Measurements from ENCODE around the gene PUM2.

The PUM2 gene

GRCh38 chr2:20210462-20210861 lies 140.2 kb downstream of the PUM2 start:
- H3K36me3 ChIP-seq (ENCODE audit: insufficient read depth, low read length) = no peaks in the 10 kb centered on the region
- no peaks in the 10 kb centered on the region for H3K9me3 ChIP-seq (replicated peaks; ENCODE audit: low read length)
- no peak overlapping the region for H3K9ac ChIP-seq (ENCODE audit: low read depth, low read length)

DNA sequence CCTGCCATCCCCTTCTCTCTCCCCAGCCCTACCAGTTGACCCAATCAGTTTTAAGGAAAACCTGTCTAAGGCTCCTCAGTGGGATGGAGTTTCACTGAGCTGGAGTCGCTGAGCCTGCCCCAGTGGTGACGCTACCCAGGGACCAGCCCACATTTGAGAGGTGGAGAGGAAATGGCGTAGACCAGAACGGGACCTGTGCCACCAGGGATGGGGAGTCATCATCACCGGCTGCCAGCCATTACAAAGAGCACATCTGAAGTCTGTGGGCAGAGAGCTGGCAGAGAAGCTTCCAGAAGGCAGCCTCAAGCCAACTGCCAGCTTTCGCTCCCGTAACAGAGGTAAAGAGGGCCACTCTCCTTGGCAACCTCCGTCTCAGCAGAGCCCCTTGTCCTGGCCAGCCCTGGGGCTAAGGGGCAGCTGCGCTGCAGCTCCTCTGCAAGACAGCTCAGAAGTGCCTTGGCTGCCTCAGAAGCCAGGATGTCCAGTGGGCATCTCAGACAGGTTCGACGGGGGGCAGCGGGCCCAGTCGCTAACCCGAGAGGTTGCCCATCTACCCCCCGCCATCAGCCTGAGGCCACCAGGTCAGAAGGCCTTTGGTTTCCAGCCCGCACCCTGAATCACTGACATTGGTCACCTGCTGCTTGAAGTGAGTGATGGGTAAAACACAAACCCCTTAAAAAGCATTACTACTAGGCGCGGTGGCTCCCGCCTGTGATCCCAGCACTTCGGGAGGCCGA lies 141.1 kb downstream of the PUM2 start:
- Histone ChIP-seq H3K9me3 (replicated peaks; ENCODE audit: low read length) (no peaks in the 10 kb centered on the region), H3K36me3 (ENCODE audit: insufficient read depth, low read length) (no peaks in the 10 kb centered on the region), H3K4me1 (ENCODE audit: control insufficient read depth, insufficient read depth, low read length) (no peaks in the 10 kb centered on the region), H3K9ac (ENCODE audit: low read depth, low read length) (no peak overlapping the region), H3K4me2 (ENCODE audit: low read length) (no peak overlapping the region), H3K4me3 (ENCODE audit: low read length) (no peak overlapping the region), H3K27me3 (ENCODE audit: control insufficient read depth, insufficient read depth, low read length) (no peaks in the 10 kb centered on the region)

More at GRCh38 chr2:20210462-20210861, 140.2 kb downstream of the PUM2 start:
- H3K27me3 ChIP-seq (ENCODE audit: control insufficient read depth, insufficient read depth, low read length) = no peaks in the 10 kb centered on the region
- H3K4me3 ChIP-seq (ENCODE audit: low read length) = no peak overlapping the region
- no peak overlapping the region for H3K4me2 ChIP-seq (ENCODE audit: low read length)
- H3K4me1 ChIP-seq (ENCODE audit: control insufficient read depth, insufficient read depth, low read length) = no peaks in the 10 kb centered on the region

GRCh38 chr2:20208476-20208859 lies 142.2 kb downstream of the PUM2 start:
- Histone ChIP-seq H3K4me3 (ENCODE audit: low read length) (no peak overlapping the region), H3K9me3 (replicated peaks; ENCODE audit: low read length) (no peaks in the 10 kb centered on the region), H3K4me1 (ENCODE audit: control insufficient read depth, insufficient read depth, low read length) (no peaks in the 10 kb centered on the region), H3K4me2 (ENCODE audit: low read length) (no peak overlapping the region), H3K36me3 (ENCODE audit: insufficient read depth, low read length) (no peaks in the 10 kb centered on the region), H3K9ac (ENCODE audit: low read depth, low read length) (peak overlapping the region; percentile 47), H3K27me3 (ENCODE audit: control insufficient read depth, insufficient read depth, low read length) (no peaks in the 10 kb centered on the region)

- H3K36me3 ChIP-seq (ENCODE audit: insufficient read depth, low read length) = no peaks in the 10 kb centered on the region
- H3K4me3 ChIP-seq (ENCODE audit: low read length) = no peak overlapping the region
- H3K4me1 ChIP-seq (ENCODE audit: control insufficient read depth, insufficient read depth, low read length) = no peaks in the 10 kb centered on the region
- no peak overlapping the region for H3K4me2 ChIP-seq (ENCODE audit: low read length)
- H3K27me3 ChIP-seq (ENCODE audit: control insufficient read depth, insufficient read depth, low read length) = no peaks in the 10 kb centered on the region
- no peak overlapping the region for H3K9ac ChIP-seq (ENCODE audit: low read depth, low read length)
- no peaks in the 10 kb centered on the region for H3K9me3 ChIP-seq (replicated peaks; ENCODE audit: low read length)
These were observed 143.6 kb downstream of the PUM2 start for GRCh38 chr2:20207051-20207450.

DNA sequence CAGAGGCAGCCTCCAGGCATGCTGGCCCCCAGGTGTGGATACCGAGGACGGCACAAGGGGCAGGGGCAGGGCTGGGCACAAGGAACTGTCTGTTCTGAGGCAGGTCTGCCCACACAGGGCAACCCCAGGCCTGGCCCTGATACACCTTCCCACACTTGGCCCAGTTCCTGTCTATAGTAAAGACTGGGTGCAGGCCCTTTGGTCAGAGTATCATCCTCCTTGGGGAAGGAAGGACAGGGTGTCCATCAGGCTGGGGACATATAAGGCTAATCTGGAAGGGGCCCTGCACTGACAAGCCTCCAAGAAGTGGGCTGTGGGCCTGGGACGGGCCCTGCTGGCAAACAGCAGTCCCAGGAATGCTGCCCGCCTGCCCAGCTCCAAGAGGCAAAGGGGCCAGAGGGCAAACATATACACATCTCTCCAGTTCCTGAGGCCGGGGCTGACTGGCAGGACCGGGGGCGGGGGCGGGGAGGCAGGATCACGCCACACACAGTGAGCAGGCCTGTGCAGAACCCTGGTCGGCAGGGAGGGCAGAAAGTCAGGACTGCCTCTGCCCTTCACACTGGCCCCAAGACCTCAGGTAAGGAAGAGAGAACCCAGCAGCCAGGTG lies 144.6 kb downstream of the PUM2 start:
- Histone ChIP-seq H3K36me3 (ENCODE audit: insufficient read depth, low read length) (no peaks in the 10 kb centered on the region), H3K9ac (ENCODE audit: low read depth, low read length) (no peak overlapping the region), H3K4me3 (ENCODE audit: low read length) (no peak overlapping the region), H3K4me2 (ENCODE audit: low read length) (no peak overlapping the region), H3K9me3 (replicated peaks; ENCODE audit: low read length) (no peaks in the 10 kb centered on the region), H3K27me3 (ENCODE audit: control insufficient read depth, insufficient read depth, low read length) (no peaks in the 10 kb centered on the region), H3K4me1 (ENCODE audit: control insufficient read depth, insufficient read depth, low read length) (no peaks in the 10 kb centered on the region)

- H3K9ac ChIP-seq (ENCODE audit: low read depth, low read length) = no peak overlapping the region
- no peak overlapping the region for H3K4me3 ChIP-seq (ENCODE audit: low read length)
- H3K9me3 ChIP-seq (replicated peaks; ENCODE audit: low read length) = no peaks in the 10 kb centered on the region
- H3K4me1 ChIP-seq (ENCODE audit: control insufficient read depth, insufficient read depth, low read length) = no peaks in the 10 kb centered on the region
- H3K4me2 ChIP-seq (ENCODE audit: low read length) = no peak overlapping the region
- H3K36me3 ChIP-seq (ENCODE audit: insufficient read depth, low read length) = no peaks in the 10 kb centered on the region
- H3K27me3 ChIP-seq (ENCODE audit: control insufficient read depth, insufficient read depth, low read length) = no peaks in the 10 kb centered on the region
These were observed 145.6 kb downstream of the PUM2 start for GRCh38 chr2:20205069-20205468.

- Histone ChIP-seq H3K9me3 (replicated peaks; ENCODE audit: low read length) (no peaks in the 10 kb centered on the region), H3K4me2 (ENCODE audit: low read length) (no peak overlapping the region), H3K4me1 (ENCODE audit: control insufficient read depth, insufficient read depth, low read length) (no peaks in the 10 kb centered on the region), H3K27me3 (ENCODE audit: control insufficient read depth, insufficient read depth, low read length) (peaks cover 3% of the 10 kb centered on the region), H3K9ac (ENCODE audit: low read depth, low read length) (no peak overlapping the region), H3K4me3 (ENCODE audit: low read length) (no peak overlapping the region), H3K36me3 (ENCODE audit: insufficient read depth, low read length) (no peaks in the 10 kb centered on the region)
These were observed 147.0 kb downstream of the PUM2 start for GRCh38 chr2:20203521-20204225.

GRCh38 chr2:20203072-20203471 lies 147.6 kb downstream of the PUM2 start:
- Histone ChIP-seq H3K36me3 (ENCODE audit: insufficient read depth, low read length) (no peaks in the 10 kb centered on the region), H3K4me2 (ENCODE audit: low read length) (no peak overlapping the region), H3K27me3 (ENCODE audit: control insufficient read depth, insufficient read depth, low read length) (peaks cover 3% of the 10 kb centered on the region), H3K9me3 (replicated peaks; ENCODE audit: low read length) (no peaks in the 10 kb centered on the region), H3K9ac (ENCODE audit: low read depth, low read length) (no peak overlapping the region), H3K4me3 (ENCODE audit: low read length) (no peak overlapping the region), H3K4me1 (ENCODE audit: control insufficient read depth, insufficient read depth, low read length) (no peaks in the 10 kb centered on the region)

- H3K4me1 ChIP-seq (ENCODE audit: control insufficient read depth, insufficient read depth, low read length) = no peaks in the 10 kb centered on the region
- no peak overlapping the region for H3K4me3 ChIP-seq (ENCODE audit: low read length)
- peaks cover 3% of the 10 kb centered on the region for H3K27me3 ChIP-seq (ENCODE audit: control insufficient read depth, insufficient read depth, low read length)
- no peaks in the 10 kb centered on the region for H3K9me3 ChIP-seq (replicated peaks; ENCODE audit: low read length)
- H3K4me2 ChIP-seq (ENCODE audit: low read length) = no peak overlapping the region
- no peaks in the 10 kb centered on the region for H3K36me3 ChIP-seq (ENCODE audit: insufficient read depth, low read length)
- H3K9ac ChIP-seq (ENCODE audit: low read depth, low read length) = no peak overlapping the region
These were observed 149.0 kb downstream of the PUM2 start for GRCh38 chr2:20201671-20202070.

DNA sequence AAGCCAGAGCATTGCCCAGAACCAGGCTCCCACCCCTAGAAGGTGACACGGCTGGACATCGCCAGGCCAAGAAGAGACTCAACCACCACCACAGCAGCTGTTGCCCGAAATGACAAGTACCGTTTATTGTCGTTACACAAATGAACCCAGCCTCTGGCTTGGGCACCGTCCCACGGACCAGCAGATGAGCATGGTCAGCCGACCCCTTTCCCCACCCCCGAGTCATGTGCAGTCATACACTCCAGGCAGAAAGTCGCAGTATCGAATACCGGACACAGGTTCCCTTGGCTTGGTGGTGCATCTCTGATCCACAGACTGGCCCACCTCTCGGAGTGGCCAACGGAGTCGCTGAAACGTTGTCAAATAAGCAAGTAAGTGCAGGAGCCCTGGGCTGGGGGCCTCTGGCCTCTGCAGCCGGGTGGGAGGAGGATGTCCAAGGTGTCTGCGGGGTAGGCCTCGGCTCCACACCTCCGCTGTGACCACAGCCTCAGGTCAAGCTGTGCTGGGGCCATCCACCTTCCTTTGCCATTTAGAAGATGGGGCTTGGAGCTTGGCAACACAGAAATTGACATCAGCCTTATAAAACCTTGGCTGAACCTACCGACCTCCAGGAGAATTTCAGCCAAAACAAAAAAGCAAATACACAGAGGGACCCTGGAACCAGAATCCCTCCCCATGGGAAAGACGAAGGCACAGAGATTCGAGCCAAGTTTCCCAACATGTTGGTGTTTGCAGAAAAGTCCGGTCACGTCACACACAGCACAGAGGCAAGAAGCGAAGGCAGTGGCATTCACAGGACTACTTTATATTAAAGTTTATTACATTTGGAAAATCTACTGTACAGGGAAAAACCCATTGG lies 149.7 kb downstream of the PUM2 start:
- Histone ChIP-seq H3K4me2 (ENCODE audit: low read length) (no peak overlapping the region), H3K36me3 (ENCODE audit: insufficient read depth, low read length) (no peaks in the 10 kb centered on the region), H3K9me3 (replicated peaks; ENCODE audit: low read length) (no peaks in the 10 kb centered on the region), H3K4me3 (ENCODE audit: low read length) (no peak overlapping the region), H3K27me3 (ENCODE audit: control insufficient read depth, insufficient read depth, low read length) (peaks cover 3% of the 10 kb centered on the region), H3K9ac (ENCODE audit: low read depth, low read length) (no peak overlapping the region), H3K4me1 (ENCODE audit: control insufficient read depth, insufficient read depth, low read length) (no peaks in the 10 kb centered on the region)

GRCh38 chr2:20199633-20200270 lies 150.9 kb downstream of the PUM2 start:
- H3K4me3 ChIP-seq (ENCODE audit: low read length) = no peak overlapping the region
- no peak overlapping the region for H3K4me2 ChIP-seq (ENCODE audit: low read length)
- no peak overlapping the region for H3K9ac ChIP-seq (ENCODE audit: low read depth, low read length)
- H3K27me3 ChIP-seq (ENCODE audit: control insufficient read depth, insufficient read depth, low read length) = peaks cover 3% of the 10 kb centered on the region
- H3K36me3 ChIP-seq (ENCODE audit: insufficient read depth, low read length) = no peaks in the 10 kb centered on the region
- H3K4me1 ChIP-seq (ENCODE audit: control insufficient read depth, insufficient read depth, low read length) = no peaks in the 10 kb centered on the region
- no peaks in the 10 kb centered on the region for H3K9me3 ChIP-seq (replicated peaks; ENCODE audit: low read length)

Measured in skeletal muscle satellite cell (primary cell).